Vagina (tissue), 2 donors: ENCODE data around the gene TRMT61A.

Experiments used
- CTCF ChIP-seq, 3 experiments: fragments of 450-650 bp in 2 of 3; fragments of 200-600 bp in 1 of 3; sonication (generic) in 1 of 3; IDR thresholded peaks; one replicate each; pipeline ENCODE4 v1.5.1; 2017 to 2019; ENCODE audit warnings: antibody characterized with exemption in 3 of 3, mild to moderate bottlenecking in 2 of 3, moderate library complexity in 2 of 3
- POLR2A ChIP-seq, 2 donors: fragments of 450-650 bp; IDR thresholded peaks; one replicate each; pipeline ENCODE4 v1.6.1; 2017; ENCODE audit warnings: antibody characterized with exemption in 2 of 2, mild to moderate bottlenecking in 2 of 2, moderate library complexity in 2 of 2
- POLR2AphosphoS5 ChIP-seq, 2 donors: sonication (generic); formaldehyde crosslinking; IDR thresholded peaks; one replicate each; pipeline ENCODE4 v1.9.0; 2017; ENCODE audit warnings: antibody characterized with exemption in 2 of 2, mild to moderate bottlenecking in 2 of 2, low read depth in 1 of 2; ENCODE audit not compliant: insufficient read depth in 1 of 2

DNA sequence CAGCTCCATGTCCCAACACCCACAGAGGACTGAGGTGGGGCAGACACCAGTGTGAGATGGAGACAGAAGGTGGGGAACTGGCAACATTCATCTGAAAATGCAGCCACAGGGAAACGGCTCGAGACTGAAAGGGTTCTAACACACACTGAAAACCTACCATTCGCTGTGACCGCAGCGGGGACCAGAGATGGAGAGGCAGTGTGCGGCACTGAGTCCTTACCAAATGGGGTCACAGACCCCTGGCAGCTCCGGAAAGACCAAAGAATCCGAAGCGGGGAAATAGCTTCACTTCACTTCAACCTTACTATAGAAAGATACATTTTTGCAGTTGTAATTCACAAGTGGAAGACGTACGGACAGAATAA lies 23.8 kb downstream of the TRMT61A start:
- TF ChIP-seq CTCF (IDR thresholded peaks at IDR 0.05): no peak
- no peak for TF ChIP-seq POLR2A (IDR thresholded peaks at IDR 0.05)
- TF ChIP-seq POLR2AphosphoS5 (IDR thresholded peaks at IDR 0.05; ENCODE audit: insufficient read depth in 1 of 2, low read depth in 1 of 2): no peak
